Heart left ventricle (tissue), 16 donors: ENCODE measurements around the gene CFAP221. TPM values are rescaled to one million over a fixed set of nuclear protein-coding genes. Genes with fewer than 3 reads are reported as not detected.

ENCODE experiments used
- ATAC-seq, 4 donors: fragments of 200-7000 bp; cut with Tn5 transposase; one replicate each; pipeline ENCODE4 v1.9.1; 2020 to 2022; ENCODE audit warnings: moderate library complexity in 4 of 4, mild to moderate bottlenecking in 3 of 4, moderate number of reproducible peaks in 1 of 4
- DNase-seq, 5 donors: peaks; one replicate each; pipeline ENCODE4 v3.0.0-alpha.2; 2020
- H3K27ac ChIP-seq, 12 donors: fragments of 200-600 bp; sonication (generic) in 4 of 12; one replicate each; pipeline versions ENCODE4 v1.5.0 to v1.8.0; 2016 to 2022; ENCODE audit warnings: mild to moderate bottlenecking in 2 of 12
- H3K27me3 ChIP-seq, 9 donors: fragments of 200-600 bp; sonication (generic) in 2 of 9; one replicate each; pipeline versions ENCODE4 v1.5.1 to v1.8.0; 2016 to 2022; ENCODE audit warnings: mild to moderate bottlenecking in 3 of 9
- H3K36me3 ChIP-seq, 9 donors: fragments of 200-600 bp; sonication (generic) in 2 of 9; one replicate each; pipeline versions ENCODE4 v1.5.0 to v1.8.0; 2018 to 2022; ENCODE audit warnings: mild to moderate bottlenecking in 2 of 9
- H3K4me1 ChIP-seq, 12 donors: fragments of 200-600 bp; sonication (generic) in 4 of 12; one replicate each; pipeline versions ENCODE4 v1.5.0 to v1.8.0; 2016 to 2022; ENCODE audit warnings: mild to moderate bottlenecking in 3 of 12
- H3K4me3 ChIP-seq, 12 donors: fragments of 200-600 bp; sonication (generic) in 4 of 12; one replicate each; pipeline versions ENCODE4 v1.5.0 to v1.8.0; 2017 to 2022; ENCODE audit warnings: mild to moderate bottlenecking in 9 of 12, moderate library complexity in 4 of 12
- H3K9me3 ChIP-seq, 12 donors: fragments of 200-600 bp; sonication (generic) in 4 of 12; one replicate each; pipeline versions ENCODE4 v1.5.0 to v1.8.0; 2016 to 2022; ENCODE audit warnings: mild to moderate bottlenecking in 1 of 12
- CTCF ChIP-seq, 12 donors: fragments of 200-600 bp; sonication (generic) in 4 of 12; IDR thresholded peaks; one replicate each; pipeline versions ENCODE4 v1.5.0 to v1.8.0; 2018 to 2022; ENCODE audit warnings: antibody characterized with exemption in 12 of 12, mild to moderate bottlenecking in 5 of 12
- POLR2A ChIP-seq, 2 donors: fragments of 450-650 bp; IDR thresholded peaks; one replicate each; pipeline ENCODE4 v1.6.1; 2017; ENCODE audit warnings: antibody characterized with exemption in 2 of 2, mild to moderate bottlenecking in 2 of 2, moderate library complexity in 2 of 2
- WGBS, 4 donors: extraction: QIAGEN DNeasy Blood & Tissue Kit in 2 of 4; methylation state at CpG; one replicate each; pipeline versions ENCODE4 v1.1.5 to v1.1.7; 2013 to 2018; 5-methylcytosine and 5-hydroxymethylcytosine counted together
- intact Hi-C, 10 donors: fragments of 100-400 bp; cut with DNase I; formaldehyde crosslinking; loops; one replicate each; pipeline versions ENCODE4 v1.11.1 to v1.14.2; 2022
- polyA plus RNA-seq, 2 donors: library from polyadenylated mRNA; stranded (reverse); fragments of 200-250 nt; gene quantifications; one replicate each; pipeline ENCODE4 v1.2.3, GENCODE V29; 2013
- total RNA-seq, 9 donors: library from RNA; depleted of rRNA in 2 of 9; stranded (reverse); fragments of >200 nt in 2 of 9; fragmentation: NEBNext Ultra II Directional in 3 of 9; extraction: Animal tissue kit (Norgen Biotek cat#: 25700) in 3 of 9; gene quantifications; one replicate each; pipeline versions ENCODE4 v1.1.0 to v1.2.4, GENCODE V29; 2016 to 2023
- donor health status: ischemic (EF 13 %, LVEDD 7.1; RV severe dilation, severe dysfunction).
- donor health status: healthy with polysubstance abuse.
- donor health status: DM: no; HTN: yes; CAD: no.
- donor health status: DM: no; HTN: no; CAD: no.
- donor health status: ischemic (EF 25% LVEDD 6.9; RV normal size, moderate dysfunction).
- donor health status: ischemic (EF 25% LVEDD 5.7; RV mildly dilated, moderate dysfunction).
- donor health status: healthy.
- donor health status: DM: yes; HTN: yes; CAD: no.
- donor health status: ischemic (EF 35%, LVEDD 5.7; RV mildly dilated, moderate dysfunction).
- donor health status: nonischemic (EF 11% LVEDD 7.7; RV severe dilation, severe dysfunction).
- donor health status: DM: yes; HTN: yes; CAD: no.
- donor health status: PGD.
- donor health status: ischemic (EF 29% LVEDD 5.4; RV normal size, mild dysfunction).
- donor health status: nonischemic (EF 23%, LVEDD 6.1; RV moderate dilation, normal function).

The CFAP221 gene
- total and polyA plus RNA-seq, 11 donors, result 0.08 to 2.2 (median 1.4) TPM; not detected in 1

- no peak for TF ChIP-seq CTCF (IDR thresholded peaks at IDR 0.05)
- Histone ChIP-seq H3K9me3 (no peaks in the 10 kb centered on the region), H3K4me1 (no peaks in the 10 kb centered on the region), H3K4me3 (no peak overlapping the region), H3K27ac (no peak overlapping the region), H3K27me3 (peaks cover 0 to 7% (median 0%) of the 10 kb centered on the region in 9 donors), H3K36me3 (peaks cover 0 to 16% (median 4%) of the 10 kb centered on the region in 9 donors)
- WGBS, 4 donors, result 78 to 89% (median 81%) methylated on average over 6 to 7 of the region's 7 CpGs
- no peak for ATAC-seq
- intact Hi-C loops, result no loop called here
- no peak for DNase-seq
These were observed 148.7 kb downstream of the CFAP221 start for GRCh38 chr2:119692954-119693353.

GRCh38 chr2:119693567-119693966 is 149.3 kb downstream of the CFAP221 start:
- WGBS, 4 donors, result 80 to 91% (median 83%) methylated on average over 3 of the region's 3 CpGs
- no peak for DNase-seq
- Histone ChIP-seq H3K27me3 (peaks cover 0 to 7% (median 0%) of the 10 kb centered on the region in 9 donors), H3K4me3 (no peak overlapping the region), H3K9me3 (no peaks in the 10 kb centered on the region), H3K4me1 (no peaks in the 10 kb centered on the region), H3K36me3 (peaks cover 0 to 10% (median 2%) of the 10 kb centered on the region in 9 donors), H3K27ac (no peak overlapping the region)
- no peak for ATAC-seq
- intact Hi-C loops, result no loop called here
- TF ChIP-seq POLR2A (IDR thresholded peaks at IDR 0.05) (no peak), CTCF (IDR thresholded peaks at IDR 0.05) (no peak)

GRCh38 chr2:119693967-119694366 is 149.7 kb downstream of the CFAP221 start:
- Histone ChIP-seq H3K4me3 (no peak overlapping the region), H3K36me3 (peaks cover 0 to 6% (median under 1%) of the 10 kb centered on the region in 9 donors), H3K27me3 (peaks cover 0 to 7% (median 0%) of the 10 kb centered on the region in 9 donors), H3K4me1 (no peaks in the 10 kb centered on the region), H3K9me3 (no peaks in the 10 kb centered on the region), H3K27ac (no peak overlapping the region)
- whole genome bisulfite sequencing, 4 donors, result 93 to 98% (median 95%) methylated on average over 5 of the region's 5 CpGs
- intact Hi-C loops, result no loop called here
- DNase-seq (no peak), ATAC-seq (no peak)
- TF ChIP-seq POLR2A (IDR thresholded peaks at IDR 0.05), result no peak
- TF ChIP-seq CTCF (IDR thresholded peaks at IDR 0.05), result no peak

- Histone ChIP-seq H3K9me3 (no peaks in the 10 kb centered on the region), H3K4me3 (no peak overlapping the region), H3K27me3 (peaks cover 0 to 7% (median 0%) of the 10 kb centered on the region in 9 donors), H3K4me1 (no peaks in the 10 kb centered on the region), H3K27ac (no peak overlapping the region), H3K36me3 (peaks cover 0 to 3% (median 0%) of the 10 kb centered on the region in 9 donors)
- no peak for TF ChIP-seq CTCF (IDR thresholded peaks at IDR 0.05)
- TF ChIP-seq POLR2A (IDR thresholded peaks at IDR 0.05), result no peak
- WGBS, 4 donors, result 52 to 81% (median 56%) methylated on average over 9 to 10 of the region's 10 CpGs
- intact Hi-C loops, result no loop called here
- DNase-seq (no peak), ATAC-seq (peak in 1 of 4 donors; percentile 17)
These were observed 150.2 kb downstream of the CFAP221 start for GRCh38 chr2:119694470-119694844.
